ENCODE data around the gene KRT6C.

Gene KRT6C

GRCh38 chr12:52515319-52515646 lies 41.7 kb upstream of the KRT6C start:
- Histone ChIP-seq H3K9me3 (no peaks in the 10 kb centered on the region), H3K27ac (no peak overlapping the region), H3K27me3 (no peaks in the 10 kb centered on the region), H3K36me3 (no peaks in the 10 kb centered on the region), H3K4me3 (ENCODE audit: low read depth in 1 of 2, low read length in 1 of 2) (no peak overlapping the region), H3K4me1 (ENCODE audit: control insufficient read depth in 1 of 2, insufficient read depth in 1 of 2, low read depth in 1 of 2, low read length in 1 of 2) (no peaks in the 10 kb centered on the region)
- TF ChIP-seq CTCF (IDR thresholded peaks at IDR 0.05) = no peak

GRCh38 chr12:52514471-52515318 lies 41.1 kb upstream of the KRT6C start:
- Histone ChIP-seq H3K4me3 (ENCODE audit: low read depth in 1 of 2, low read length in 1 of 2) (no peak overlapping the region), H3K9me3 (no peaks in the 10 kb centered on the region), H3K36me3 (no peaks in the 10 kb centered on the region), H3K27ac (no peak overlapping the region), H3K4me1 (ENCODE audit: control insufficient read depth in 1 of 2, insufficient read depth in 1 of 2, low read depth in 1 of 2, low read length in 1 of 2) (no peaks in the 10 kb centered on the region), H3K27me3 (no peaks in the 10 kb centered on the region)
- no peak for TF ChIP-seq CTCF (IDR thresholded peaks at IDR 0.05)

- TF ChIP-seq CTCF (IDR thresholded peaks at IDR 0.05) = no peak
- Histone ChIP-seq H3K27me3 (peaks cover under 1% of the 10 kb centered on the region), H3K36me3 (no peaks in the 10 kb centered on the region), H3K27ac (no peak overlapping the region), H3K4me1 (ENCODE audit: control insufficient read depth in 1 of 2, insufficient read depth in 1 of 2, low read depth in 1 of 2, low read length in 1 of 2) (no peaks in the 10 kb centered on the region), H3K9me3 (no peaks in the 10 kb centered on the region), H3K4me3 (ENCODE audit: low read depth in 1 of 2, low read length in 1 of 2) (no peak overlapping the region)
These were observed 40.1 kb upstream of the KRT6C start for GRCh38 chr12:52513736-52514135.

- no peak for TF ChIP-seq CTCF (IDR thresholded peaks at IDR 0.05)
- H3K27me3 ChIP-seq = peaks cover 33% of the 10 kb centered on the region
- no peaks in the 10 kb centered on the region for H3K36me3 ChIP-seq
- no peak overlapping the region for H3K27ac ChIP-seq
- no peaks in the 10 kb centered on the region for H3K9me3 ChIP-seq
- no peak overlapping the region for H3K4me3 ChIP-seq (ENCODE audit: low read depth in 1 of 2, low read length in 1 of 2)
- no peaks in the 10 kb centered on the region for H3K4me1 ChIP-seq (ENCODE audit: control insufficient read depth in 1 of 2, insufficient read depth in 1 of 2, low read depth in 1 of 2, low read length in 1 of 2)
These were observed 34.6 kb upstream of the KRT6C start for GRCh38 chr12:52508211-52508610.

GRCh38 chr12:52506858-52507715 lies 33.5 kb upstream of the KRT6C start:
- H3K27ac ChIP-seq = no peak overlapping the region
- no peaks in the 10 kb centered on the region for H3K4me1 ChIP-seq (ENCODE audit: control insufficient read depth in 1 of 2, insufficient read depth in 1 of 2, low read depth in 1 of 2, low read length in 1 of 2)
- peaks cover 33% of the 10 kb centered on the region for H3K27me3 ChIP-seq
- no peak overlapping the region for H3K4me3 ChIP-seq (ENCODE audit: low read depth in 1 of 2, low read length in 1 of 2)
- H3K36me3 ChIP-seq = no peaks in the 10 kb centered on the region
- no peaks in the 10 kb centered on the region for H3K9me3 ChIP-seq
- no peak for TF ChIP-seq CTCF (IDR thresholded peaks at IDR 0.05)
